Measurements from ENCODE around the gene ZNF613. TPM values are rescaled to one million over a fixed set of nuclear protein-coding genes. Genes with fewer than 3 reads are reported as not detected.
"Not testable (repeated sequence)": the region's sequence is repeated elsewhere in the genome, so short reads cannot be mapped to it uniquely, and the experiment has no call there.

Gene ZNF613
- total and polyA plus RNA-seq, 9 donors, result 4.9 to 8.0 (median 5.9) TPM

GRCh38 chr19:51903192-51903591 lies 24.1 kb upstream of the ZNF613 start:
- intact Hi-C loops (cut with DNase I), result no loop called here
- H3K9me3 ChIP-seq, result peaks cover 0 to 33% of the 10 kb centered on the region in 2 donors
- TF ChIP-seq POLR2A (IDR thresholded peaks at IDR 0.05), result no peak
- no peak for TF ChIP-seq CTCF (IDR thresholded peaks at IDR 0.05)
- no peak for TF ChIP-seq EP300 (IDR thresholded peaks at IDR 0.05)
- peaks cover 6% of the 10 kb centered on the region for H3K4me1 ChIP-seq (ENCODE audit: insufficient read depth)
- H3K36me3 ChIP-seq, result no peaks in the 10 kb centered on the region
- 71 to 80% (median 76%) methylated on average over 8 of the region's 8 CpGs for WGBS, 3 donors
- no peak overlapping the region for H3K4me3 ChIP-seq
- no peak for DNase-seq
- H3K27me3 ChIP-seq, result no peaks in the 10 kb centered on the region
- H3K27ac ChIP-seq, result no peak overlapping the region

- no peaks in the 10 kb centered on the region for H3K36me3 ChIP-seq
- intact Hi-C loops (cut with DNase I), result no loop called here
- H3K27me3 ChIP-seq, result no peaks in the 10 kb centered on the region
- 0% methylated on average over 43 of the region's 43 CpGs for WGBS, 3 donors
- peak within 1 kb of the TSS in 1 of 2 donors; percentile 50 for H3K27ac ChIP-seq
- no peak for TF ChIP-seq EP300 (IDR thresholded peaks at IDR 0.05)
- peak; percentile 78 to 89 (median 86) for DNase-seq
- H3K4me3 ChIP-seq, result peak within 1 kb of the TSS; percentile 89
- peaks cover 6% of the 10 kb centered on the region for H3K4me1 ChIP-seq (ENCODE audit: insufficient read depth)
- peaks cover 0 to 20% of the 10 kb centered on the region in 2 donors for H3K9me3 ChIP-seq
Measured at GRCh38 chr19:51904331-51905165, 22.7 kb upstream of the ZNF613 start, which contains the start of gene ZNF649. Gene ZNF649, minus strand, starts transcription at chr19:51905017. Its CDS starts 4,910 bp downstream, at chr19:51900107.

- TF ChIP-seq CTCF (IDR thresholded peaks at IDR 0.05), result no peak
- no peak for TF ChIP-seq POLR2A (IDR thresholded peaks at IDR 0.05)
- no peak for TF ChIP-seq EP300 (IDR thresholded peaks at IDR 0.05)
- H3K4me1 ChIP-seq (ENCODE audit: insufficient read depth), result peaks cover 6% of the 10 kb centered on the region
- no peaks in the 10 kb centered on the region for H3K27me3 ChIP-seq
- 29 to 34% (median 29%) methylated on average over 3 of the region's 3 CpGs for WGBS, 3 donors
- intact Hi-C loops (cut with DNase I), result no loop called here
- H3K9me3 ChIP-seq, result peaks cover 0 to 14% of the 10 kb centered on the region in 2 donors
- DNase-seq, result no peak
- no peaks in the 10 kb centered on the region for H3K36me3 ChIP-seq
- H3K27ac ChIP-seq, result no peak overlapping the region
- no peak overlapping the region for H3K4me3 ChIP-seq
Measured at GRCh38 chr19:51905206-51905605, 22.1 kb upstream of the ZNF613 start.

- H3K27ac ChIP-seq; H3K27me3 ChIP-seq; H3K4me3 ChIP-seq; H3K36me3 ChIP-seq; DNase-seq; intact Hi-C loops (cut with DNase I); H3K4me1 ChIP-seq (ENCODE audit: insufficient read depth); H3K9me3 ChIP-seq: not testable (repeated sequence)
- 84 to 89% (median 86%) methylated on average over 3 of the region's 3 CpGs for WGBS, 3 donors
Measured at GRCh38 chr19:51905639-51906038, 21.6 kb upstream of the ZNF613 start.

DNA sequence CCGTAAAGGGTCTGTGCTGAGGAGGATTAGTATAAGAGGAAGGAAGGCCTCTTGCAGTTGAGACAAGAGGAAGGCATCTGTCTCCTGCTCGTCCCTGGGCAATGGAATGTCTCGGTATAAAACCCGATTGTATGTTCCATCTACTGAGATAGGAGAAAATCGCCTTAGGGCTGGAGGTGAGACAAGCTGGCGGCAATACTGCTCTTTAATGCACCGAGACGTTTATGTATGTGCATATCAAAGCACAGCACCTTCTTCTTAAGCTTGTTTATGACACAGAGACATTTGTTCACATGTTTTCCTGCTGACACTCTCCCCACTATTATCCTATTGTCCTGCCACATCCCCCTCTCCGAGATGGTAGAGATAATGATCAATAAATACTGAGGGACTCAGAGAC lies 21.2 kb upstream of the ZNF613 start:
- H3K27ac ChIP-seq; H3K36me3 ChIP-seq; H3K9me3 ChIP-seq; H3K27me3 ChIP-seq; H3K4me3 ChIP-seq; DNase-seq; H3K4me1 ChIP-seq (ENCODE audit: insufficient read depth); intact Hi-C loops (cut with DNase I): not testable (repeated sequence)
- 36 to 49% (median 38%) methylated on average over 9 of the region's 9 CpGs for WGBS, 3 donors

DNA sequence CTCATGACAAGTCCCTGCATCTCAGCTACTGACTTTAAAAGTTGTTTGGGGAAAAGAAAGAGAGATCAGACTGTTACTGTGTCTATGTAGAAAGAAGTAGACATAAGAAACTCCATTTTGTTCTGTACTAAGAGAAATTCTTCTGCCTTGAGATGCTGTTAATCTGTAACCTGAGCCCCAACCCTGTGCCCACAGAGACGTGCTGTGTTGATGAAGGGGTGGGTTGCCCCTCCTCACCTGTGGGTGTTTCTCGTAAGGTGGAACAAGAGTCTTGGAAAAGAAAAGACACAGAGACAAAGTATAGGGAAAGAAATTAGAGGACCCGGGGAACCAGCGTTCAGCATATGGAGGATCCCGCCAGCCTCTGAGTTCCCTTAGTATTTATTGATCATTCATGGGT lies 19.3 kb upstream of the ZNF613 start:
- H3K36me3 ChIP-seq; H3K4me1 ChIP-seq (ENCODE audit: insufficient read depth); H3K27me3 ChIP-seq; intact Hi-C loops (cut with DNase I); H3K27ac ChIP-seq; DNase-seq; H3K4me3 ChIP-seq: not testable (repeated sequence)
- 19 to 28% (median 20%) methylated on average over 5 of the region's 5 CpGs for WGBS, 3 donors
- peaks cover 0 to 13% of the 10 kb centered on the region in 2 donors for H3K9me3 ChIP-seq

Data from ovary (tissue), 9 donors.